HEK293 (cell line): Measurements from ENCODE around the gene SLC26A11.

Experiments
- CTCF ChIA-PET: fragments of 350-600 bp; formaldehyde crosslinking; extraction: SDS; loops from one replicate; lab custom pipeline; 2021; ENCODE audit warnings: antibody characterized with exemption; lab: Yijun Ruan, JAX
- POLR2A ChIA-PET: fragments of 300-600 bp; formaldehyde crosslinking; extraction: SDS; loops from one replicate; lab custom pipeline; 2020; ENCODE audit warnings: antibody characterized with exemption, inconsistent platforms; lab: Yijun Ruan, JAX
- H3K27ac ChIP-seq: fragments of 200-500 bp; sonication (Bioruptor generic); 2 replicates; pipeline ENCODE4 v1.5.1; 2014; ENCODE audit warnings: low read depth, low read length, control low read depth, inconsistent platforms; ENCODE audit errors: extremely low read depth
- H3K36me3 ChIP-seq, 2 experiments: fragments of 200-500 bp in 1 of 2; sonication (Bioruptor generic) in 1 of 2; 1 replicate in 1 of 2; 2 replicates in 1 of 2; pipeline ENCODE4 v1.5.1; 2014 to 2017; ENCODE audit warnings: inconsistent platforms in 2 of 2, low read length in 2 of 2; ENCODE audit not compliant: control insufficient read depth in 2 of 2, insufficient read depth in 1 of 2
- H3K4me1 ChIP-seq: fragments of 200-500 bp; sonication (Bioruptor generic); 2 replicates; pipeline ENCODE4 v1.5.1; 2014; ENCODE audit warnings: mild to moderate bottlenecking, low read length, inconsistent platforms; ENCODE audit not compliant: control insufficient read depth, insufficient read depth
- H3K4me3 ChIP-seq: 2 replicates; pipeline ENCODE4 v1.5.1; 2011; ENCODE audit warnings: low read depth, mild to moderate bottlenecking, control low read depth, low read length, moderate library complexity
- H3K9me3 ChIP-seq: fragments of 200-500 bp; sonication (Bioruptor generic); 2 replicates; pipeline ENCODE4 v1.5.1; 2014; ENCODE audit warnings: low read depth, low read length, inconsistent platforms; ENCODE audit not compliant: control insufficient read depth, insufficient read depth
- GLIS1 ChIP-seq: fragments of 450-650 bp; formaldehyde crosslinking; IDR thresholded peaks from 2 replicates; pipeline ENCODE4 v1.5.1; 2016; ENCODE audit warnings: missing biosample characterization, missing genetic modification characterization
- INSM2 ChIP-seq: fragments of 450-650 bp; formaldehyde crosslinking; IDR thresholded peaks from 2 replicates; pipeline ENCODE4 v1.5.1; 2016; ENCODE audit warnings: missing biosample characterization, missing genetic modification characterization
- KLF10 ChIP-seq: fragments of 450-650 bp; IDR thresholded peaks from 2 replicates; pipeline ENCODE4 v1.5.1; 2018; ENCODE audit warnings: missing biosample characterization, mild to moderate bottlenecking, missing genetic modification characterization
- KLF9 ChIP-seq: fragments of 450-650 bp; formaldehyde crosslinking; IDR thresholded peaks from 2 replicates; pipeline ENCODE4 v1.5.1; 2016; ENCODE audit warnings: missing biosample characterization, missing genetic modification characterization, low read depth
- YY2 ChIP-seq: fragments of 450-650 bp; formaldehyde crosslinking; IDR thresholded peaks from 2 replicates; pipeline ENCODE4 v1.5.1; 2016; ENCODE audit warnings: missing biosample characterization, missing genetic modification characterization
- ZBTB44 ChIP-seq: fragments of 450-650 bp; IDR thresholded peaks from 2 replicates; pipeline ENCODE4 v1.5.1; 2018; ENCODE audit warnings: missing biosample characterization, mild to moderate bottlenecking, missing genetic modification characterization
- ZBTB8A ChIP-seq: fragments of 450-650 bp; formaldehyde crosslinking; IDR thresholded peaks from 2 replicates; pipeline ENCODE4 v1.5.1; 2016; ENCODE audit warnings: missing biosample characterization, missing genetic modification characterization
- ZNF121 ChIP-seq: fragments of 450-650 bp; formaldehyde crosslinking; IDR thresholded peaks from 2 replicates; pipeline ENCODE4 v1.5.1; 2016; ENCODE audit warnings: missing biosample characterization, missing genetic modification characterization
- ZNF138 ChIP-seq: fragments of 450-650 bp; formaldehyde crosslinking; IDR thresholded peaks from 2 replicates; pipeline ENCODE4 v1.5.1; 2016; ENCODE audit warnings: missing biosample characterization, missing genetic modification characterization, borderline replicate concordance
- ZNF148 ChIP-seq: fragments of 450-650 bp; formaldehyde crosslinking; IDR thresholded peaks from 2 replicates; pipeline ENCODE4 v1.5.0; 2017; ENCODE audit warnings: missing biosample characterization, missing genetic modification characterization, borderline replicate concordance
- ZNF274 ChIP-seq, 2 experiments: fragments of 200-500 bp in 1 of 2; fragments of 450-650 bp in 1 of 2; sonication (Bioruptor generic) in 1 of 2; formaldehyde crosslinking in 1 of 2; IDR thresholded peaks; 2 replicates each; pipeline versions ENCODE4 v1.5.1 to v1.6.1; 2014 to 2016; ENCODE audit warnings: borderline replicate concordance in 1 of 2, inconsistent platforms in 1 of 2, low read length in 1 of 2, missing biosample characterization in 1 of 2, missing genetic modification characterization in 1 of 2
- ZNF280C ChIP-seq: fragments of 450-650 bp; formaldehyde crosslinking; IDR thresholded peaks from 2 replicates; pipeline ENCODE4 v1.5.1; 2016; ENCODE audit warnings: missing biosample characterization, missing genetic modification characterization
- ZNF433 ChIP-seq: fragments of 450-650 bp; formaldehyde crosslinking; IDR thresholded peaks from 2 replicates; pipeline ENCODE4 v1.5.1; 2016; ENCODE audit warnings: missing biosample characterization, missing genetic modification characterization, low read depth
- ZNF488 ChIP-seq: fragments of 450-650 bp; formaldehyde crosslinking; IDR thresholded peaks from 2 replicates; pipeline ENCODE4 v1.5.1; 2016; ENCODE audit warnings: missing biosample characterization, missing genetic modification characterization
- ZNF518A ChIP-seq: fragments of 450-650 bp; formaldehyde crosslinking; conservative IDR thresholded peaks from 2 replicates; pipeline ENCODE4 v1.5.1; 2016; ENCODE audit warnings: low read depth, missing biosample characterization, missing genetic modification characterization
- ZNF530 ChIP-seq: fragments of 450-650 bp; formaldehyde crosslinking; IDR thresholded peaks from 2 replicates; pipeline ENCODE4 v1.5.1; 2016; ENCODE audit warnings: low read depth, missing biosample characterization, missing genetic modification characterization
- ZNF571 ChIP-seq: fragments of 450-650 bp; formaldehyde crosslinking; IDR thresholded peaks from 2 replicates; pipeline ENCODE4 v1.5.0; 2017; ENCODE audit warnings: missing biosample characterization, missing genetic modification characterization
- ZNF623 ChIP-seq: fragments of 450-650 bp; formaldehyde crosslinking; IDR thresholded peaks from 2 replicates; pipeline ENCODE4 v1.5.1; 2016; ENCODE audit warnings: missing biosample characterization, missing genetic modification characterization
- ZNF677 ChIP-seq: fragments of 450-650 bp; IDR thresholded peaks from 2 replicates; pipeline ENCODE4 v1.5.0; 2018; ENCODE audit warnings: missing biosample characterization, mild to moderate bottlenecking, missing genetic modification characterization, moderate library complexity

Gene SLC26A11

GRCh38 chr17:80242505-80242904, 22.3 kb downstream of the SLC26A11 start:
- Histone ChIP-seq H3K4me3 (no peak overlapping the region), H3K36me3 (peaks cover 9 to 72% of the 10 kb centered on the region in 2 experiments), H3K9me3 (no peaks in the 10 kb centered on the region), H3K27ac (no peak overlapping the region), H3K4me1 (no peaks in the 10 kb centered on the region)
- CTCF ChIA-PET, result interaction anchor here (0.7 kb wide), 1 partner anchor 31 kb away, joined by 3 read pairs; no protein-coding TSS in a partner anchor
- POLR2A ChIA-PET, result no interaction called here
- TF ChIP-seq ZNF488 (tag by site-specific recombination), result no peak
- TF ChIP-seq ZNF677 (tag by site-specific recombination), result no peak
- no peak for TF ChIP-seq YY2 (tag by site-specific recombination)
- no peak for TF ChIP-seq ZNF280C (tag by site-specific recombination)
- TF ChIP-seq ZNF148, result no peak
- no peak for TF ChIP-seq ZNF571 (tag by site-specific recombination)
- TF ChIP-seq ZNF274 (IDR thresholded peaks at IDR 0.05; ENCODE audit: low read length), result no peak
- TF ChIP-seq ZNF274 (tag by site-specific recombination; IDR thresholded peaks at IDR 0.05; ENCODE audit: borderline replicate concordance), result no peak
- TF ChIP-seq ZNF138, result no peak
- TF ChIP-seq ZNF518A (tag by site-specific recombination), result no peak
- TF ChIP-seq ZNF433, result no peak
- TF ChIP-seq ZNF623, result no peak
- no peak for TF ChIP-seq INSM2 (tag by site-specific recombination)
- TF ChIP-seq ZNF530 (tag by site-specific recombination), result no peak
- TF ChIP-seq KLF9 (tag by site-specific recombination), result no peak
- no peak for TF ChIP-seq ZNF121 (tag by site-specific recombination)
- TF ChIP-seq GLIS1 (tag by site-specific recombination), result no peak
- no peak for TF ChIP-seq ZBTB8A (tag by site-specific recombination)
- TF ChIP-seq ZBTB44 (tag by site-specific recombination), result no peak
- no peak for TF ChIP-seq KLF10 (tag by site-specific recombination)
